T-helper 9 cell (primary cell): ENCODE measurements around the gene SND1.
"Not testable (repeated sequence)": the region's sequence is repeated elsewhere in the genome, so short reads cannot be mapped to it uniquely, and the experiment has no call there.

Experiments
- DNase-seq: peaks from one replicate; pipeline ENCODE4 v3.0.0-alpha.2; 2020

Gene SND1

GRCh38 chr7:127895814-127896280 lies 243.9 kb downstream of the SND1 start:
- no peak for DNase-seq

- no peak for DNase-seq
Observed at GRCh38 chr7:127896659-127897058, 244.7 kb downstream of the SND1 start.

DNA sequence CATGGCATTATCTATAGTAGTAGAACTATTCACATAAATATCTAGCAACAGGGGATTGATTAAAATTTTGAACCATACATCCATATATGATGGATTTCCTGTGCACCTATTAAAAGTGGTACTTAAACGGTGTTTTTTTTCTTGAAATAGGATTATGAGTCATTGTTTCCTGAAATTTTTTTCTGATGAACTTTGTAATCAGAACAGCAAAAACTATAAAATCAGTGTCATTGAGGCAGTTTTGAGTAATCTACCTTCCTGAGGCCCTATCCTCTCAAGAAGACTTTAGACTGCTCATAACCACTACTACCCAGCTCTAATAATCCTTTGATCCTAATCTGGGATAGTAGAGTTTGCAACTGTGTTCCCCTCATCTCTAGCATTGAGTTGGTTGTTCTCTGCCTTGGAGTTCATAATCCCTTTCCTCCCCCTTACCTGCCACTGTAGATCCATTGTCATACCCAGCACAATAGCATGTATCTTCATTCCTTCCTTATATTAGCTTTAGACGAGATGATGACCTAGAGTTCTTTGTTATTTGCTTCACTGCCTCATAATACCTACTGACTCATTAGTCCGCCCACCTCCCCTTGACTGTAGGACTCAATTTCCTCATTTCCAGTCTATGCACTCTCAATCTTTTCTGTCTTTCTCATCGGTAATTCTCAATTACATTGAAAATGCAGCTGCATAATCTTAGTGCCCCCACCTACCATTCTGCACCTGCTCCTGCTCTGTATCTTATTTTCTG lies 245.9 kb downstream of the SND1 start:
- DNase-seq = no peak

GRCh38 chr7:127899411-127899810 lies 247.4 kb downstream of the SND1 start:
- no peak for DNase-seq

DNA sequence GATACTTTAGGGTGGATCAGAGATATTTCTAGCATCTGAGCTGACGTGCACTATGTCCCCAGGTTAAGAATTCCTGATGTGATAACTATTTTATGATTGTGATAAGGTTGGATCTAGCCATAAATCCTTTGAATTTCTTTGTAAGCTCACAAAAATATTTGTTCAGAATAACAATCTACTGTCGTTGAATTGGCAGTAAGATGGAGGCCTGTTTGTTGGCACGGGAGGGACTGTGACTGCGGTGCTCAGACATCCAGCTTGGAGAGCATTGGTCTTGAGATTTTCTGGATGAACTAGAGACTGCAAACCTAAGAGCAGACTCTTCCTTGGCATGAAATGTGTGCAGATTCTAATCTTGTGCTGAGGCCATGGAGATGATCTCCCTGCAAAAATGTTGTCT lies 248.1 kb downstream of the SND1 start:
- no peak for DNase-seq

DNA sequence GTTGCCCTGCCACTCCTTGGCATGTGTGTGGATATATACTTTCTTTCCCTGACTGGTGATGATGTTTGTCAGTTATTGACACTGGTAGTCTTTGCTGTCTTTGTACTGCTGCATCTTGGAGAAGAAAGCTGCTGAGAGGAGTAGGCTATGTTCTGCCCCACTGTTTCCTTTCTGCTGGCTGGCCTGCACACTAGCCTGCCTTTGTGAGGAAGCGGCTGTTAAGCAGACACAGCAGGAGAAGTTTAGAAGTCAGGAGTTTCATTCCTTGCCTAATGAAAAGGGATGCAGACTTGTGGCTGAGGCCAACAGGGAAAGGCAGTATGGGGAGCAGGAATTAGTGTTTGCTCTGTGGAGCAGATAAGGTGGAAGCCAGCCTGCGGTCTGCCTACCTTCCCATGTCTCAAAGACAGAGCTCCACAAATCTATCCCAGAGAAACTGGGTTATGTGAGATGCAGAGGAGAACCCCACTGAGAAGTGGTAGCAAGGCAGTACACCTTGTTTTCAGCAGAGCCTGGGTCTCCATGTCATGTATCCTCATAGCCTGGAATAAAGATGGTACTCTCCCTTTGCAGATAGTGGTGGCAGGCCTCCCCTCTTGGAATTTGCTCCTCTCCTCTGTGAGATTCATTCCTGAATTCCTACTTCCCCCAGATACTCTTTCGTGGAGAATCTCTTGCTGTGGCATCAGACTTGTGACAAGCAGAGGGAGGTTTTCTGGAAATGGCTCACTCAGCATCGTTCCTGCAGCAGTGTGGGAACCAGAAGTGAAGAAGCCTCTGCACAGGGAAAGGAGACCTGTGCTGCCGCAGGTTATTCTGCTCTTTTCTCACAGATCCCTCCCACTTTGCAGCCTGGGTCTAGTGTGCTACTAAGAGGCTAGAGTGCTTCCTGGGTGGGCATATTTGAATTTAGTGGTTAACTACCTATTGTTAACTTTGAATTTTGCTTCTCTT lies 249.0 kb downstream of the SND1 start:
- DNase-seq = no peak

DNA sequence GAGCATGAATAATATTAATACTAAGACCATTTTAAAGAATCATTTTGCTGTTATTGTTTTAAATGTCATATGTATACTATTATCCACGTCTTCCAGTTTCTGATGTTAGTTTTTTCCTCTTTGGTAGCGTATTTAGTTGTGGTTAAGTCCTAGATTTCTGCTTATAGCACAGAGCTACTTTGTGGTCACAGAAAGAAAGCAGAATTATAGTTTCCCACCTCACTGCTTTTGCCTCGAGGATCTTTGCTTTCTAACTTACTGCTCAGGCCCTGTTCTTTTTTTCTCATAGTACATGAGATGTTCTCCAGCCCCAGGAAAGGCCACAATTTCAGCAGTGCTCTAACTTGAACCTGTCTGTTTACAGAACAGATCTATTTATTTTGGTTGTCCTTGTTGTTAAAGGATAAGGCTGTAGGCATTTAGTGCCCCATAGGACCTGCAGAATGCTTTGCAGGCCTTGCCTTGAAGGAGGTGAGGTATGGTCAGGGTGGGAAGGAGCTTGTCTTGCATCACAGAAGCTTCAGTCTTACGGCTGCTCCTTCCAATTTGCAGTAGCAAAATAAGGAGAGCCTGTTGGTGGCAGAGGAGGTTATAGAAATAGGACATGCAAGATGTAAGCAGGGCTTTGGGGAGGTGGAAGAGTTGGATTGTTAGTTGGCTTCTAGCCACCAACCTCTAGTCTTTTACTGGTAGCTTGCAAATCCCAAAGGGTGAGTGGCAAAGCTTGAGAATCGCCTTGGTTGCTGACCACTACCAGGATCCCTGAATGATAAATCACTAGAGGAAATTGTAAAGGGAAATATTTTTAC lies 250.1 kb downstream of the SND1 start:
- no peak for DNase-seq

GRCh38 chr7:127902753-127903152 lies 250.8 kb downstream of the SND1 start:
- DNase-seq = not testable (repeated sequence)

DNA sequence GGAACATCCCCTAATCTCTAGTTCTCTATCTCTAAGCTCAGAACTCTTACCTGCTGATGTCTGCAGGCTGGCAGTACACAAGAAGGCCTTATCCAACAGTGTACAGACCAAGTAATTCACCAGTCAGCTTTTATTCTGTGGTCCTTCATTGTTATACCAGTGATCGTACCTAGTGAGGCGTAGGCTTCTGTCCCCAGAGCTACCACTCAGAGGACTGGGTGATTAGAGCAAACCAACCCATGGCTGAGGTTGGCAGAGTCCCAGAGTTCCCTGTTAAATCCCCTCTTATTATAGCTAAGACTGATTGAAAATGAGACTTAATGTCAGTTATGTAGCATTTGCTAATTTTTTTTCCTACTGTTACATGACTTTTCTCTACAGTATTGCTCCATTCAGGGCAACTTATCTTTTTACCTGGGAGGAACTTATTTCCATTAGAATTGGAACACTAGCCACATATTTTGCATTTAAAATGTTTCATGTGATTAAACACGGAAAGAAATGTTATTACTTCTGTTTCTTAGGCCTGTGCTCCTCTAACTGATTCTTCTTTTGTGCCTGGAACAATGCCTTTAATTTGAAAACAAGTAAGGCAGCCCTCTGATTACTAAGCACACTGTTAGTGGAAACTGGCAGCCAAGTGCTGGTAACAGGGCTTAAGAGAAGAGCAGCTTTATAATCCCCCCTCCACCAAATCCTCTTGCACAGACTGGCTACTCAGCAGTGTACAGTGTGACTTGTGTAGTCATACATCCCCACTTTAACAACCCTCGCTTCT lies 252.1 kb downstream of the SND1 start:
- no peak for DNase-seq

DNA sequence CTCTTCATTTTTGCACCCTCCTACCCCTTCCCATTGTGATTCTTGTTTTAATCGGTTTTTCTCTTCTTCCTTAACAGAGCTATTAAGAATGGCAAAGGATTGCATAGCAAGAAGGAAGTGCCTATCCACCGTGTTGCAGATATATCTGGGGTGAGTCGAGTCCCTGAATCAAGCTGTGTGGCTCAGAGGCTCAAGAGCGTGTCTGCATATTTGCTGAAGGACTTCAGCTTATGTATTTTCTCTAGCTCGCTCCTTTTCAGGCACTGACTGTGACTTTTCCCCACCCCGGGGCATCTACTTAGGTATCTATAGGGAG lies 252.6 kb downstream of the SND1 start:
- DNase-seq = no peak

- DNase-seq = no peak
Observed at GRCh38 chr7:127905021-127905420, 253.0 kb downstream of the SND1 start.

- DNase-seq = no peak
Observed at GRCh38 chr7:127905491-127906330, 253.7 kb downstream of the SND1 start.

DNA sequence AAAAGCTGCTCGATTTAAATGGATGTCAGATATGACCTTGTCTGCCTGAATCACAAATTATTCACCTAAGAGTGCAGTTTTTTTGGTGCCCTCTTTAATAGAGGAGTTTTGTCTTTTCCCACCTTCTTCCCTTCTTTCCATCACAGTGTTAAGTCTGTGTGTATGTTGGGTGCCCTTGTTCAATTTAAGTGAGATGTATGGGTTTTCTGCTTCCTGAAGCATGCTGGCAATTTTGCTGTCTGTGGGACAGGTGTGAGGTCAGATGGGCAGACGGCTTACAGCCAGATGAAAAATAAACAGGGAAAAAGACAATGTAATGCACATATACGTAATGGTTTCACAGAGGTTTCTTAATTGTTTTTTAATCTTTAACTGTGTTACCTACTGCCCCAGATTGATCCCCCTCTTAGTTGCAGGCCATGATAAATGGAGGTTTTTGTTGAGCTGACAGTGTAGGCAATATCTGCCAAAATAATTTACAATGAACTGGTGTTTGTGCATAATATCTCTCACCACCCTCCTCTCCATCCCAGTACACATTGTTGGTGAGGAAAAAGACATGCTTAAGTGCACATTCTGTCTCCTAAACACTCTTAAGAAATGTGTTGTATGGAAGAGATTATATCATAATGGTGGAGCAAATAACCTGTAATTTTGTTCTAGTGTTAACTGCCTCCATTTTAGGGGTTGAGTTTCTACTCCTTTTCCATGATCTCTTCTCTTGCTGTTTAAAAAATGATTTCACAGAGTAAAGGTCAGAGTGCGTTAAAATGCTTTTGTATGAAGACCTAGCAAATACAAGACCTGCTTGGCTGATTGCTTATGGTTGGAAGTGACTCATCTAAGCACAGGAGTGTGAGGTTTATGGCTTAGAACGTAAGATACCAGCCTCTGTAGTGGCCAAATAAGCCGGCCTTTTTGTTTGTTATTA lies 255.4 kb downstream of the SND1 start:
- DNase-seq = no peak

DNA sequence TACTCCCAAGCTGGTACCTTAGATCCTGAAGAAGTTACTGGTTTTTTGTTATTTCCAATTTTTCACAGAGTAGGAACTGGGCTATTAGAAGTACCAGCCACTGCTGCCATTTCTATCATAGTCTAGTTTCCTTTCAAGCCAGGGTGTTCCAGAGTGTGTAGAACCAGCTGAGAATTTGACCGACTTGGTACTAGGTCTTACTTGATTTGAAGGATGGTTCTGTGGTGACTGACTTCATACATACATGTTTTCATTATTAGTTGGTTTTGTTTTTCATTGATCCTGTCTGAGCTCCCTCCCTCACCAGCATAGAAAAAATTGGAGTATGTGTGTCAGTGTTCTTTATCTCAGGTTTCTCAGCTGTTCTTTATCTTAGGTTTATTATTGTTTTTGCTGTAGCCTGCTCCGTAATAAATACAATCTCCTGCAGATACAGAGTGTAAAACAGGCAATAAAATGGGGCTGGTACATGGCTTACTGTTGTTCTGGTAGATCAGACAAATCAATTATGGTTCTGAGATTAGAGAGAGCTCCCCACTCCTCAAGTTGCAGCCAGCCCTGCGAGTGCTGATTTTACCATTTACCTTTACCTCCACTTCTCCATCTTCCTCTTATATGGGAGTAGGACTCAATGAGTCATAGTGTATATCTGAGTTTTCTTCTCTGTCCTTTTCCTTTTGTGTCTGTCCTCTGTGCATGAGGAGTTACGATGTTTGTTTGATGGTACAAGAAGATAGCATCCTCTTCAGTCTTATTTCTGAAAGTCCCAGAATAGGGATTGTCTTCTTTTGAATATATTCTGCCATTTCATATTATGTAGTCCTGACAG lies 256.6 kb downstream of the SND1 start:
- no peak for DNase-seq

DNA sequence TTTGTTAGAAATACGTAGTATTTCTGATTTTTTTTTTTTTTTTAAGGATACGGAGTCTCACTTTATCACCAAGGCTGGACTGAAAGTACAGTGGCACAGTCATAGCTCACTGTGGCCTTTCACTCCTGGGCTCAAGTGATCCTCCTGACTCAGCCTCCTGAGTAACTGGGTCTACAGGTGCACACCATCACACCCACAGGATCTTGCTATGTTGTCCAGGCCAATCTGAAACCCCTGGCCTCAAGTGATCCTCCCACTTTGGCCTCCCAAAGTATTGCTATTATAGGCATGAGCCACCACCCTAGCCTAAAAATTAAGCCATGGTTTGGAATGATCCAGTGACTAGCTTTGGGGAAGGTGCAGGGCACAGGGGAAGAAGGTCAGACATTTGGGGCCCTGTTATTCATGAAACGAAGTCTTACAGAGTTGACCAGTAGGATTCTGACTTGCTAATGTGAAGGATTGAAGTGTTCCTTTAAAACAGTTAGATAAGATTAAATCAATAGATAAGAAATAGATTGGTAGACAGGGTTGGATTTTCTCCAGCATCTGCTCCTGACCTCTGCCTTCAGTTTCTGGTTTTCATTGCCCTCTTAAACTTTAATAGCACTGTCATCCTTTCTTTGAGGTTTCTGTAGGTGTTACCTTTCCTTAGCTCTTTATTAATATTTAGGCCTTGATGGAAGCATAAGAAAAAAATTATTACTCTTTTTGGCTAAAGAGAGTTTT lies 257.6 kb downstream of the SND1 start:
- no peak for DNase-seq

- DNase-seq = no peak
Observed at GRCh38 chr7:127910670-127911069, 258.7 kb downstream of the SND1 start.

DNA sequence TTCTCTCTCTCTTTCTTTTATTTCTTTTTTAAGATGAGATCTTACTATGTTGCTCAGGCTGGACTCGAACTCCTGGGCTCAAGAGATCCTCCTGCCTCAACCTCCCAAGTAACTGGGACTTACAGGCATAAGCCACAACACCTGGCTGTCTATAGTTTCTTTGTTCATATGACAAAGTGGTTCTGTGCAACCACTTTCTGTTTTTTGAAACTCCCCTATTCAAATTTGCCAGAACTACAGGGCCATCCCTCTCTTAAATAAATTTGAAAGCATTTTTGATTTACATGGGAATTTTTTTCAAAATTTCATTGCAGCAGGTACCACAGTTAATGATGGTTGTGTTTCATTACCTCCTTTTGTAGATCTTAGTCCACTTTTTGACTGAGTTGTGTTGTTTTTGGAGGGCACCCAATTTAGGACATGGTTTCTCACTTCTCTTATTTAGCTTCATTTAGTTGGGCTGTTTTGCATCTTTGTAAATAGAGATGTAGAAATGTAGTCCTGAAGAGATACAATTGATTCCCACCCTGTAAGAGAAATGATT lies 260.0 kb downstream of the SND1 start:
- no peak for DNase-seq

- no peak for DNase-seq
Observed at GRCh38 chr7:127912901-127913300, 260.9 kb downstream of the SND1 start.
